DOHH2 (cell line): ENCODE measurements around the gene CCDC17.

Source experiments
- CTCF ChIP-seq: fragments of 200-600 bp; sonication (generic); IDR thresholded peaks from one replicate; pipeline ENCODE4 v1.5.1; 2014; ENCODE audit warnings: antibody characterized with exemption, mild to moderate bottlenecking, low read depth, low read length; ENCODE audit not compliant: poor library complexity, severe bottlenecking
- EZH2phosphoT487 ChIP-seq: fragments of 200-600 bp; sonication (generic); IDR thresholded peaks from 2 replicates; pipeline ENCODE4 v1.6.1; 2017; ENCODE audit warnings: borderline replicate concordance, mild to moderate bottlenecking, antibody characterized with exemption, low read length, moderate library complexity, mixed read lengths

DNA sequence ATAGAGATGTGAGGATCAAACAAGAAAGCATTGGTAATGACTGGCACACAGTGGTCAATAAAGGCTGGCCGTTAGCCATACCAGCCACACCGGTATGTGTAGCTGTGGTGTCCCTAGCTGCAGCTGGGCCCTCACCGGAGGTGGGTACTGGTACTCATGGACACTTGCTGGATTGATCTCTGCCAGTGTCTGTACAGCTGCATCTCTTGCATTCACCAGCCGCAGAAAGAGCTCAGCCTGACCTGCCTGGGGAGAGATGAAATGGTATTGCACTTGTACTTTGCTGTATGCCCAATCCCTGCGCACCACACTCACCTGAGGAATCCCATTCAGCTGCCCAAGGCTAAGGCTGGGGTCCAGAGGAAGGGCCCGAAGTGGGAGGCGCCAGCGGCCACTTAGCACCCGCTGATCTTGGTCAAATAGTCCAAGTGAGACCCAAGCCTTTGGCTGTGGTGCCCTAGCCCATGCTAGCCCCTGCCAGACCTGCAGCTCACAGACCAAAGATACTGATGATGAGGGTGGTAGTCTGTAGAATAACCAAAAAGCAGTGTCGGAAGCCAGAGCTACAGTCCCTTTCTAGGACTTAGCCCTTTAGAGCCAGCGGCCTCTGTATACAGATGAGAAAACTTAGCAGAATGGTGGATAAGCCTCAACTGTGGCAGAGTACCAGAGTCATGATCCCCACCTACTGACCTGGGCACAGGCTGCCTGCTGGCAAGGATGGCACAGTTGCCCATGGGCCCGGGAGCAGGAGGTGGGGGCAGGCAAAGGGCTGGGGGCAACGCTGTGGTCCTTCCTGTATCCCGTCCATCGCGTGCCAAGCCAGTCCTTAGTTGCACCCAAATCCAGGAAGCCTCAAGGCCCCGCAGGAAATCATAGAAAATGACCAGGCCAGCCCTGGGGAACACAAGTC, 3.0 kb downstream of the CCDC17 start:
- TF ChIP-seq CTCF (no peak), EZH2phosphoT487 (no peak)
